Astrocyte (in vitro differentiated cells and primary cell): Measurements from ENCODE around the gene TCF7. TPM values are rescaled to one million over a fixed set of nuclear protein-coding genes. Genes with fewer than 3 reads are reported as not detected.

Experiments
- DNase-seq: peaks from one replicate; pipeline ENCODE4 v3.0.0-alpha.2; 2010; ENCODE audit warnings: low read depth
- FAIRE-seq: peaks from 2 replicates; lab custom pipeline; 2011; peaks lifted over from hg19 to GRCh38; lab: Jason Lieb, UNC
- H2AFZ ChIP-seq: 2 replicates; pipeline ENCODE4 v1.6.0; 2012; ENCODE audit warnings: low read depth, low read length, inconsistent platforms
- H3K27ac ChIP-seq: 2 replicates; pipeline ENCODE4 v1.5.1; 2011; ENCODE audit warnings: low read depth, low read length, inconsistent platforms
- H3K27me3 ChIP-seq: 2 replicates; pipeline ENCODE4 v1.6.0; 2011; ENCODE audit warnings: low read length, inconsistent platforms; ENCODE audit not compliant: insufficient read depth
- H3K36me3 ChIP-seq: 2 replicates; pipeline ENCODE4 v1.5.1; 2011; ENCODE audit warnings: low read length, inconsistent platforms; ENCODE audit not compliant: insufficient read depth
- H3K4me1 ChIP-seq: 2 replicates; pipeline ENCODE4 v1.5.1; 2011; ENCODE audit warnings: low read length, inconsistent platforms; ENCODE audit not compliant: insufficient read depth
- H3K4me2 ChIP-seq: 2 replicates; pipeline ENCODE4 v1.6.0; 2012; ENCODE audit warnings: low read length, inconsistent platforms
- H3K4me3 ChIP-seq: 2 replicates; pipeline ENCODE4 v1.5.1; 2011; ENCODE audit warnings: low read depth, mild to moderate bottlenecking, low read length, inconsistent platforms; ENCODE audit not compliant: insufficient read depth
- H3K79me2 ChIP-seq: 2 replicates; pipeline ENCODE4 v1.6.0; 2012; ENCODE audit warnings: mild to moderate bottlenecking, low read length, inconsistent platforms; ENCODE audit not compliant: insufficient read depth
- H3K9ac ChIP-seq: 2 replicates; pipeline ENCODE4 v1.6.0; 2012; ENCODE audit warnings: mild to moderate bottlenecking, low read length, inconsistent platforms
- H3K9me3 ChIP-seq: 2 replicates; pipeline ENCODE4 v1.5.1; 2012; ENCODE audit warnings: low read depth, mild to moderate bottlenecking, low read length, inconsistent platforms; ENCODE audit not compliant: insufficient read depth
- H4K20me1 ChIP-seq: 2 replicates; pipeline ENCODE4 v1.6.0; 2012; ENCODE audit warnings: low read length, inconsistent platforms; ENCODE audit not compliant: insufficient read depth
- H3K27ac Mint-ChIP-seq: one replicate; pipeline ENCODE4 v1.8.0; 2021; ENCODE audit warnings: mild to moderate bottlenecking, mixed read lengths; ENCODE audit not compliant: unreplicated experiment
- H3K27me3 Mint-ChIP-seq: one replicate; pipeline ENCODE4 v1.8.0; 2021; ENCODE audit warnings: low read depth, mixed read lengths; ENCODE audit not compliant: unreplicated experiment
- H3K36me3 Mint-ChIP-seq: one replicate; pipeline ENCODE4 v1.8.0; 2021; ENCODE audit warnings: low read depth, mixed read lengths; ENCODE audit not compliant: unreplicated experiment
- H3K4me1 Mint-ChIP-seq: one replicate; pipeline ENCODE4 v1.8.0; 2021; ENCODE audit warnings: low read depth, mixed read lengths; ENCODE audit not compliant: unreplicated experiment
- H3K4me3 Mint-ChIP-seq: one replicate; pipeline ENCODE4 v1.8.0; 2021; ENCODE audit warnings: mild to moderate bottlenecking, moderate library complexity, mixed read lengths; ENCODE audit not compliant: unreplicated experiment
- H3K9me3 Mint-ChIP-seq: one replicate; pipeline ENCODE4 v1.8.0; 2021; ENCODE audit warnings: mild to moderate bottlenecking, mixed read lengths; ENCODE audit not compliant: unreplicated experiment
- EZH2 ChIP-seq: IDR thresholded peaks from 2 replicates; pipeline ENCODE4 v1.6.1; 2012; ENCODE audit warnings: mild to moderate bottlenecking, low read length, inconsistent platforms; ENCODE audit not compliant: insufficient read depth
- total RNA-seq: library from RNA; stranded (reverse); gene quantifications from 2 replicates; pipeline ENCODE4 v1.2.1, GENCODE V29; 2021
- TF ChIP-seq, protein P1 (sequence below): IDR thresholded peaks from 2 replicates; pipeline ENCODE4 v1.5.1; 2011; ENCODE audit warnings: low read depth, mild to moderate bottlenecking, inconsistent platforms, low read length, moderate library complexity; ENCODE audit not compliant: insufficient read depth

Gene TCF7
- total RNA-seq, 1 donor from 2014 or later, result 2.6 TPM

GRCh38 chr5:134162592-134162991 lies 48.1 kb downstream of the TCF7 start:
- Histone ChIP-seq H3K27me3 (no peaks in the 10 kb centered on the region), H3K9me3 (no peaks in the 10 kb centered on the region), H3K36me3 (peaks cover 52% of the 10 kb centered on the region), H3K79me2 (peaks cover 53% of the 10 kb centered on the region), H2AFZ (no peak overlapping the region), H3K9ac (no peak overlapping the region), H3K4me2 (no peak overlapping the region), H3K4me1 (no peaks in the 10 kb centered on the region), H4K20me1 (peaks cover 63% of the 10 kb centered on the region), H3K27ac (no peak overlapping the region), H3K4me3 (no peak overlapping the region)
- DNase-seq (no peak), FAIRE-seq (no peak)
- no peaks in the 10 kb centered on the region for H3K27me3 Mint-ChIP-seq
- H3K27ac Mint-ChIP-seq, result no peak overlapping the region
- no peak for TF ChIP-seq EZH2
- TF ChIP-seq, protein P1, sequence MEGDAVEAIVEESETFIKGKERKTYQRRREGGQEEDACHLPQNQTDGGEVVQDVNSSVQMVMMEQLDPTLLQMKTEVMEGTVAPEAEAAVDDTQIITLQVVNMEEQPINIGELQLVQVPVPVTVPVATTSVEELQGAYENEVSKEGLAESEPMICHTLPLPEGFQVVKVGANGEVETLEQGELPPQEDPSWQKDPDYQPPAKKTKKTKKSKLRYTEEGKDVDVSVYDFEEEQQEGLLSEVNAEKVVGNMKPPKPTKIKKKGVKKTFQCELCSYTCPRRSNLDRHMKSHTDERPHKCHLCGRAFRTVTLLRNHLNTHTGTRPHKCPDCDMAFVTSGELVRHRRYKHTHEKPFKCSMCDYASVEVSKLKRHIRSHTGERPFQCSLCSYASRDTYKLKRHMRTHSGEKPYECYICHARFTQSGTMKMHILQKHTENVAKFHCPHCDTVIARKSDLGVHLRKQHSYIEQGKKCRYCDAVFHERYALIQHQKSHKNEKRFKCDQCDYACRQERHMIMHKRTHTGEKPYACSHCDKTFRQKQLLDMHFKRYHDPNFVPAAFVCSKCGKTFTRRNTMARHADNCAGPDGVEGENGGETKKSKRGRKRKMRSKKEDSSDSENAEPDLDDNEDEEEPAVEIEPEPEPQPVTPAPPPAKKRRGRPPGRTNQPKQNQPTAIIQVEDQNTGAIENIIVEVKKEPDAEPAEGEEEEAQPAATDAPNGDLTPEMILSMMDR, result no peak
- H3K4me3 Mint-ChIP-seq, result no peak overlapping the region
- peaks cover 38% of the 10 kb centered on the region for H3K36me3 Mint-ChIP-seq
- H3K4me1 Mint-ChIP-seq, result no peaks in the 10 kb centered on the region
- H3K9me3 Mint-ChIP-seq, result no peaks in the 10 kb centered on the region

DNA sequence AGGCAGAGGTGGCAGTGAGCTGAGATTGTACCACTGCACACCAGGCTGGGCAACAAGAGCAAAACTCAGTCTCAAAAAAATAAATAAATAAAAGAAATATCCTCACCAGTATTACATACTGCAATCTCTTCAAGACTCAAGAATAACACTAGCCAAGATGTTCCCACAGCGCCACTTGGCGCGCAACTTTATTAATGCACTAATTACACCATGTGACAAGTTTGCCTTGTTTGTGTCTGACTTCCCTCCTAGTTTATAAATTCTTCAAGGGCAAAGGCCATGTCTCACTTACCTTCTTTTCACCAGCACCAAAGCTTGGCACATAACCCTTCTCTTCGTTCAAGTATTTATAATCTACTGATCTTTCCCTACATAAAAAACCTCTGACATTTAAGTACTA lies 57.5 kb downstream of the TCF7 start:
- peaks cover 13% of the 10 kb centered on the region for H3K36me3 Mint-ChIP-seq

More for the DNA sequence above, 57.5 kb downstream of the TCF7 start:
- Mint-ChIP-seq H3K4me1 (peaks cover 15% of the 10 kb centered on the region), H3K4me3 (no peak overlapping the region), H3K9me3 (no peaks in the 10 kb centered on the region), H3K27ac (no peak overlapping the region), H3K27me3 (no peaks in the 10 kb centered on the region)
- Histone ChIP-seq H3K9ac (no peak overlapping the region), H2AFZ (no peak overlapping the region), H3K36me3 (peaks cover 49% of the 10 kb centered on the region), H3K9me3 (no peaks in the 10 kb centered on the region), H3K27ac (no peak overlapping the region), H3K4me1 (peaks cover 5% of the 10 kb centered on the region), H4K20me1 (peaks cover 84% of the 10 kb centered on the region), H3K4me3 (no peak overlapping the region), H3K27me3 (no peaks in the 10 kb centered on the region), H3K4me2 (no peak overlapping the region), H3K79me2 (peaks cover 93% of the 10 kb centered on the region)
- no peak for FAIRE-seq
- no peak for DNase-seq
- TF ChIP-seq, protein P1, result no peak
- TF ChIP-seq EZH2, result no peak
